HFF-Myc (cell line): Measurements from ENCODE around the gene PLA2G5.

Experiments used
- DNase-seq: peaks from one replicate; pipeline ENCODE4 v3.0.0-alpha.2; 2011; ENCODE audit warnings: low read depth; ENCODE audit errors: extremely low read depth
- H3K4me3 ChIP-seq: replicated peaks from 2 replicates; pipeline ENCODE4 v1.5.1; 2011; ENCODE audit warnings: low read depth, mild to moderate bottlenecking, control low read depth, low read length
- TF ChIP-seq, protein P1 (sequence below): IDR thresholded peaks from 2 replicates; pipeline ENCODE4 v1.5.1; 2012; ENCODE audit warnings: mild to moderate bottlenecking, low read depth, low read length, control low read depth; ENCODE audit errors: missing control alignments

Gene PLA2G5

GRCh38 chr1:20063861-20064292 lies 6.1 kb upstream of the PLA2G5 start:
- TF ChIP-seq, protein P1, sequence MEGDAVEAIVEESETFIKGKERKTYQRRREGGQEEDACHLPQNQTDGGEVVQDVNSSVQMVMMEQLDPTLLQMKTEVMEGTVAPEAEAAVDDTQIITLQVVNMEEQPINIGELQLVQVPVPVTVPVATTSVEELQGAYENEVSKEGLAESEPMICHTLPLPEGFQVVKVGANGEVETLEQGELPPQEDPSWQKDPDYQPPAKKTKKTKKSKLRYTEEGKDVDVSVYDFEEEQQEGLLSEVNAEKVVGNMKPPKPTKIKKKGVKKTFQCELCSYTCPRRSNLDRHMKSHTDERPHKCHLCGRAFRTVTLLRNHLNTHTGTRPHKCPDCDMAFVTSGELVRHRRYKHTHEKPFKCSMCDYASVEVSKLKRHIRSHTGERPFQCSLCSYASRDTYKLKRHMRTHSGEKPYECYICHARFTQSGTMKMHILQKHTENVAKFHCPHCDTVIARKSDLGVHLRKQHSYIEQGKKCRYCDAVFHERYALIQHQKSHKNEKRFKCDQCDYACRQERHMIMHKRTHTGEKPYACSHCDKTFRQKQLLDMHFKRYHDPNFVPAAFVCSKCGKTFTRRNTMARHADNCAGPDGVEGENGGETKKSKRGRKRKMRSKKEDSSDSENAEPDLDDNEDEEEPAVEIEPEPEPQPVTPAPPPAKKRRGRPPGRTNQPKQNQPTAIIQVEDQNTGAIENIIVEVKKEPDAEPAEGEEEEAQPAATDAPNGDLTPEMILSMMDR = no peak
- H3K4me3 ChIP-seq = no peak overlapping the region
- peak; percentile 49 for DNase-seq

GRCh38 chr1:20068722-20069121 lies 1.3 kb upstream of the PLA2G5 start:
- no peak for DNase-seq
- TF ChIP-seq, protein P1 = no peak
- no peak overlapping the region for H3K4me3 ChIP-seq

GRCh38 chr1:20070357-20070756 lies 363 bp downstream of the PLA2G5 start:
- TF ChIP-seq, protein P1 = no peak
- no peak overlapping the region for H3K4me3 ChIP-seq
- no peak for DNase-seq

DNA sequence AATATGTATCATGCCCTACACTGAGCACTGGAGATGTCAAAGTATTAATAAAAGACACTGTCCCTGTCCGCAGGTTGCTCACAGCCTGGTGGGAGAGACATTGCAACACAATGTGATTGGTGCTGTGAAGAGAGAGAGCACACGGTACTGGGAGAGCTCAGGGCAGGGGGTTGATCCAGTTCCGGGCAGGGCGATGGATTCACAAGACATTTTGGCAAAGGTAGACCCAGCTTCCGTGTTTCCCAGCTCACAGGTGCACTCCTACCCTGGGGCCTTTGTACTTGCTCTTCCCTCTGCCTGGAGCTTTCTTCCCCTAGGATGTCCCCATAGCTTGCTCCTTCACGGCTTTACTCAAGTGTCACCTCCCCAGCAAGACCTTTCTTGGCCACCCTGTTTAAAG lies 1.4 kb downstream of the PLA2G5 start:
- no peak for DNase-seq
- TF ChIP-seq, protein P1 = no peak
- H3K4me3 ChIP-seq = no peak overlapping the region

GRCh38 chr1:20072771-20073170 lies 2.8 kb downstream of the PLA2G5 start:
- H3K4me3 ChIP-seq = no peak overlapping the region
- TF ChIP-seq, protein P1 = no peak
- DNase-seq = no peak

GRCh38 chr1:20073256-20073655 lies 3.3 kb downstream of the PLA2G5 start:
- DNase-seq = no peak
- no peak overlapping the region for H3K4me3 ChIP-seq
- TF ChIP-seq, protein P1 = no peak

DNA sequence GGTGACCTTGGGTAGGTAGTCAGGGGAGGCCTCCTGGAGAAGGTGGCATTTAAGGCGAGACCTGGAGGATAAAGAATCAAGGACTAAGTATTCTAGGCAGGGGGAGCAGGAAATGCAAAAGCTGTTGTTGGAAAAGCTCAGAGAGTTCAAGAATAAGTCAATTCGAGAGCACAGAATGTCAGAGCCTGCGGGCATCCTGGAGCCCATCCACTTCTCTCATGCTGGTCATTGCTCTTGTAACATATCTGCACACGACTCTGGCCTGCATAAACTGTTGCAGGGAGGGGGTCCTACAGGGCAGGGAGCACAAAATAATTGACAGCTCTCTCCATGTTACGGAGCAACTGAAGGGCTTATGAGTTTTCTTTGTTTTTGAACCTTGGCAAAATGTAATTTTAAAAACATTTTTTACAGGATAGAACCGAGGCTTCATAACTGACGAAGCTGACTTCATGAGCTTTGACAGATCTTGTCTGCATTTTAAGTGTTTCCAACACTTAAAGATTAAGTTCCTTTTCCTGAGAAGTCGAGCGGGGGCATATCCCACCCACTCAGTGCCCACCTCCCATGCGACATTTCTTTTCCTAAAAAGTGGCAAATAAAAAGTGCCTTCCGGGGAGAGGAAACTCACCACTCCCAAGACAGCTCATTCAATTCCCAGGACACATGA lies 4.2 kb downstream of the PLA2G5 start:
- no peak for DNase-seq
- TF ChIP-seq, protein P1 = no peak
- H3K4me3 ChIP-seq = no peak overlapping the region
